Glutamatergic neuron (in vitro differentiated cells): ENCODE data around the gene FAM163A. TPM values are rescaled to one million over a fixed set of nuclear protein-coding genes. Genes with fewer than 3 reads are reported as not detected.

Experiments
- DNase-seq: peaks from one replicate; pipeline ENCODE4 v3.0.0; 2022
- H3K27ac Mint-ChIP-seq: one replicate; pipeline ENCODE4 v1.8.0; 2020; ENCODE audit warnings: mild to moderate bottlenecking, mixed read lengths, inconsistent platforms; ENCODE audit not compliant: unreplicated experiment
- H3K27me3 Mint-ChIP-seq: one replicate; pipeline ENCODE4 v1.8.0; 2020; ENCODE audit warnings: mild to moderate bottlenecking, moderate library complexity, mixed read lengths, inconsistent platforms; ENCODE audit not compliant: unreplicated experiment
- H3K36me3 Mint-ChIP-seq: one replicate; pipeline ENCODE4 v1.8.0; 2020; ENCODE audit warnings: mild to moderate bottlenecking, mixed read lengths, inconsistent platforms; ENCODE audit not compliant: unreplicated experiment
- H3K4me1 Mint-ChIP-seq: one replicate; pipeline ENCODE4 v1.8.0; 2020; ENCODE audit warnings: mild to moderate bottlenecking, low read depth, mixed read lengths, inconsistent platforms; ENCODE audit not compliant: unreplicated experiment
- H3K4me3 Mint-ChIP-seq: one replicate; pipeline ENCODE4 v1.8.0; 2020; ENCODE audit warnings: mild to moderate bottlenecking, mixed read lengths, inconsistent platforms; ENCODE audit not compliant: unreplicated experiment
- H3K9me3 Mint-ChIP-seq: one replicate; pipeline ENCODE4 v1.8.0; 2020; ENCODE audit warnings: mild to moderate bottlenecking, moderate library complexity, mixed read lengths, inconsistent platforms; ENCODE audit not compliant: unreplicated experiment
- CTCF ChIP-seq: fragments of 200-600 bp; sonication (generic); IDR thresholded peaks from one replicate; pipeline ENCODE4 v1.5.0; 2021; ENCODE audit not compliant: partially characterized antibody, unreplicated experiment
- total RNA-seq: library from RNA; stranded (reverse); fragmentation: NEBNext Ultra II Directional; extraction: Animal tissue kit (Norgen Biotek cat#: 25700); gene quantifications from one replicate; pipeline ENCODE4 v1.2.1, GENCODE V29; 2021; ENCODE audit not compliant: unreplicated experiment

The FAM163A gene
- total RNA-seq, 1 donor from 2014 or later = not detected

GRCh38 chr1:179770887-179771502 lies 27.9 kb downstream of the FAM163A start:
- Mint-ChIP-seq H3K27me3 (peaks cover 7% of the 10 kb centered on the region), H3K36me3 (peaks cover 5% of the 10 kb centered on the region), H3K4me3 (no peak overlapping the region), H3K9me3 (peaks cover 3% of the 10 kb centered on the region), H3K27ac (no peak overlapping the region), H3K4me1 (peaks cover 14% of the 10 kb centered on the region)
- DNase-seq = no peak
- TF ChIP-seq CTCF = no peak

- peaks cover 14% of the 10 kb centered on the region for H3K4me1 Mint-ChIP-seq
- H3K9me3 Mint-ChIP-seq = peaks cover 3% of the 10 kb centered on the region
- peaks cover 7% of the 10 kb centered on the region for H3K27me3 Mint-ChIP-seq
- DNase-seq = no peak
- no peak overlapping the region for H3K27ac Mint-ChIP-seq
- peaks cover 5% of the 10 kb centered on the region for H3K36me3 Mint-ChIP-seq
- no peak for TF ChIP-seq CTCF
- H3K4me3 Mint-ChIP-seq = no peak overlapping the region
Observed at GRCh38 chr1:179773264-179773663, 30.2 kb downstream of the FAM163A start.

- Mint-ChIP-seq H3K4me1 (peaks cover 14% of the 10 kb centered on the region), H3K27ac (no peak overlapping the region), H3K27me3 (peaks cover 7% of the 10 kb centered on the region), H3K36me3 (peaks cover 5% of the 10 kb centered on the region), H3K9me3 (peaks cover 3% of the 10 kb centered on the region), H3K4me3 (no peak overlapping the region)
- no peak for TF ChIP-seq CTCF
- no peak for DNase-seq
Observed at GRCh38 chr1:179774000-179774399, 30.9 kb downstream of the FAM163A start.

GRCh38 chr1:179774566-179774965 lies 31.5 kb downstream of the FAM163A start:
- Mint-ChIP-seq H3K36me3 (peaks cover 5% of the 10 kb centered on the region), H3K4me1 (peaks cover 14% of the 10 kb centered on the region), H3K27ac (no peak overlapping the region), H3K9me3 (peaks cover 3% of the 10 kb centered on the region), H3K4me3 (no peak overlapping the region), H3K27me3 (peaks cover 7% of the 10 kb centered on the region)
- no peak for DNase-seq
- TF ChIP-seq CTCF = no peak

GRCh38 chr1:179775009-179775408 lies 31.9 kb downstream of the FAM163A start:
- Mint-ChIP-seq H3K27ac (no peak overlapping the region), H3K27me3 (peaks cover 7% of the 10 kb centered on the region), H3K9me3 (peaks cover 3% of the 10 kb centered on the region), H3K36me3 (peaks cover 5% of the 10 kb centered on the region), H3K4me1 (peaks cover 14% of the 10 kb centered on the region), H3K4me3 (no peak overlapping the region)
- no peak for DNase-seq
- TF ChIP-seq CTCF = no peak
